Sigmoid colon (tissue), 4 donors: ENCODE measurements around the gene MYO5C.

Experiments
- CTCF ChIP-seq, 4 experiments: fragments of 450-650 bp in 3 of 4; fragments of 200-600 bp in 1 of 4; IDR thresholded peaks; one replicate each; pipeline ENCODE4 v1.5.1; 2016 to 2019; ENCODE audit warnings: antibody characterized with exemption in 4 of 4, mild to moderate bottlenecking in 3 of 4, moderate library complexity in 2 of 4
- POLR2A ChIP-seq, 2 donors: fragments of 450-650 bp; IDR thresholded peaks; one replicate each; pipeline ENCODE4 v1.6.1; 2016; ENCODE audit warnings: antibody characterized with exemption in 2 of 2, mild to moderate bottlenecking in 2 of 2, moderate library complexity in 2 of 2
- POLR2AphosphoS5 ChIP-seq, 4 donors: sonication (generic); formaldehyde crosslinking; IDR thresholded peaks; one replicate each; pipeline ENCODE4 v1.6.1; 2017; ENCODE audit warnings: antibody characterized with exemption in 4 of 4

GRCh38 chr15:52290329-52290728 lies 5.3 kb downstream of the MYO5C start:
- TF ChIP-seq POLR2A (IDR thresholded peaks at IDR 0.05) (no peak), CTCF (IDR thresholded peaks at IDR 0.05) (no peak), POLR2AphosphoS5 (IDR thresholded peaks at IDR 0.05) (no peak)
